NCI-H446 (cell line): Measurements from ENCODE around the gene LRRC1.

Experiments used
- DNase-seq, 2 experiments: peaks; one replicate each; lab custom pipeline; 2025; lab: John Stamatoyannopoulos, UW

Gene LRRC1

DNA sequence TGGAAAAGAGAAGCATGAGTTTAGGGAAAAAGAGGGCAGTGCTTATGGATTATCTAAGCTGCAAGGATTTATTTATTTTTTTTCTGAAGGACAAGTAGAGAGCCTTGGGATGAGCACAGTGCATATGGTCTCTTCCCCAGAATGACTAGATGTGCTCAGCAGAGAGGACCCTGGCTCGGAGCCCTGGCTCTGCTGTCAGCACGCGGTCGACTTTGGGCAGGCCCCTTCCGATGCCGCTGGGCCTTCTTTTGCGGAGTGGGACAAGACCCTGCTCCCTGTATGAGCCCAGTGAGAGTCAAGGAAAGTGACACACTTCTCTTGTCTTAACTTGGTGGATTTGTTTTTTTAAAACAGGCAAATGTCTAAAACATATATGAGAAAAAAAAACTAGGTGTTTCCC is 51.4 kb downstream of the LRRC1 start:
- peak in 1 of 2 experiments; percentile 52 for DNase-seq

DNA sequence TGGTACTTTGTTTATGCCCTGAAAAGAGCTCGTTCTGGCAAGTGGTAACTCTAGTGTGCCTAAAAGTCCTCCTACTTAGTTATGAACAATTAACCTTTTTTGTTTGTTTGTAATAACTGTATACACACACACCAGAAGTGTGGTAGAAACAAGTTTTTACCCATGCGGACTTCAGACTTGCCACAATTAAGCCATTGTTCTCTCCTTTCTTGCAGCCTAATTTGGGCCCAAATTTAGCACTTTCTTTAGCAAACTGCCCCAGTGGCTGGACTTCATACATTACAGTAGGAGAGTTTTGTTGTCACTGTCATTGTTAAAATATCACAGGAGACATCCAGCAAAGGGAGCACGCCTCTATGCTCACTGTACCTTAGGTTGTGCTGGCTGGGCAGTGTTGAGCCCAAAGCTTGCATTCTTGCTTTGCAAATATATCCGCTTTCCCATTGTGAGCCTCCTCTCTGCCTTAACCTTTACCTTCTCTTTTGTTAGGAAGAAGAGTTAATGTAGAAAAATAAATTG is 53.0 kb downstream of the LRRC1 start:
- DNase-seq, result no peak

GRCh38 chr6:53850527-53850926 is 55.7 kb downstream of the LRRC1 start:
- DNase-seq, result no peak

DNA sequence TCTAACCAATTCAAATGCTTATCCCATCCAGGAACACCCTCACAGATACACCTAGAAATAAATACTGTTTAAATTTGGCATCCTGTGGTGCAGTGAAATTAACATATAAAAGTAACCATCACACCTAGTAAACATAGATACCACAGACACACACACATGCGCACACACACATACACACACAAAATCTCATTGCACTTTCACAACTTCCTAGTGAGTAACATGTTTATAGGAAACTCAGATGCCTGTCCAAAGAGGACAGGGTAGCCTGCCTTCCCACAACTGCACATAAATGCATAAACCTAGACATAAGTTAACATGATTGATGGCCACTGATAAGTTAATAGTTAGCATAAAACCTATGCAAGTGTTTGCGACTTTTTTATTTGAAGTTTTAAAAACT is 56.8 kb downstream of the LRRC1 start:
- DNase-seq, result no peak

DNA sequence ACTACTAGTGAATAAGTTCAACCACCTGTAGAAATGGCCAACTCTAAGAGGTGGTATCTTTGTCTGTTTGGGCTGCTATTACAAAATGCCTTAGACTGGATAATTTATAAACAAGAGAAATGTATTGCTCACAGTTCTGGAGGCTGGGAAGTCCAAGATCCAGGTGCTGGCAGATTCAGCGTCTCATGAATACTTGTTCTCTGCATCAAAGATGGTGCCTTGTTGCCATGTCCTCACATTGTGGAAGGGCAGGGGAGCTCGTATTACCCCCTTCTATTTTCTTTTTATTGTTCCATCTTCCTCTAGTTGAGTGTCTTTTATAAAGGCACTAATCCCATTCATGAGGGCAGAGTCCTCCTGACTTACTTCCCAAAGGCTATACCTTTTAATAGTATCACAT is 58.0 kb downstream of the LRRC1 start:
- no peak for DNase-seq

- DNase-seq, result no peak
These were observed 60.2 kb downstream of the LRRC1 start for GRCh38 chr6:53854843-53855567.

- DNase-seq, result no peak
These were observed 61.1 kb downstream of the LRRC1 start for GRCh38 chr6:53855940-53856339.

DNA sequence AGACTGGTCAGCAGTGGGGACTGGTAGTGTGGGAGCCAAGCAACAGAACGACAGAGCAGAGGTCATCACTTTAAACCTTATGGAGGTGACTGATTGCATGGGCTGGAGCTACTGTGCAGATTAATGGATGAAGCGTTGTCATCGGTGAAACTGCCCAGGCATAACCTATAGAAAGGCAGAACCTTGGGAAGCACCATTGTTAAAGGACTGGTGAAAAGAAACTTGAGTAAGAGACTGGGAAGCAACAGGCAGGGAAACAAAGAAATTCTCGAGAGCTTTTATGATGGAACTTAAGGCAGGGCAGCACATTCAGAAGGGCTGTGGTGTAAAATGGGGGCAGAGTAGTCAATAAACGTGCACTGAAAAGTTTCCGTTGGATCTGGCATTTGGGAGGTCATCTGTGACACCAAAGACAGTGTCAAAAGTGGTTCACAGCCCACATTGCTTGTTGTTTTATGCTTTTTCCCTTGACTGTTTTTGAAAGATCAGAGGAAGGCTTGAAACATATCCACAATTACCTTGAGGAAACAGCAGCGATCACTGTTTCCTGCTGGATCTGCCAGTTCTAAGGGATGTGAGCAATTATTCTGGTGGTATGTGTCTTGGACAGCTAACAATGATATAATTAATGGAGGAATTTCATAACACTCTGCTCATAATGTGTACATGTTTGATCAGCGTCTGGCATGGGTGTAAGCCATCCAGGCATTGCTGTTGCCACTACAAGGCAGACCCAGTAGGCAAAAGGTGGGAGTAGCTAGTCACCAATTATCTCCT is 62.7 kb downstream of the LRRC1 start:
- DNase-seq, result peak in 1 of 2 experiments; percentile 61

DNA sequence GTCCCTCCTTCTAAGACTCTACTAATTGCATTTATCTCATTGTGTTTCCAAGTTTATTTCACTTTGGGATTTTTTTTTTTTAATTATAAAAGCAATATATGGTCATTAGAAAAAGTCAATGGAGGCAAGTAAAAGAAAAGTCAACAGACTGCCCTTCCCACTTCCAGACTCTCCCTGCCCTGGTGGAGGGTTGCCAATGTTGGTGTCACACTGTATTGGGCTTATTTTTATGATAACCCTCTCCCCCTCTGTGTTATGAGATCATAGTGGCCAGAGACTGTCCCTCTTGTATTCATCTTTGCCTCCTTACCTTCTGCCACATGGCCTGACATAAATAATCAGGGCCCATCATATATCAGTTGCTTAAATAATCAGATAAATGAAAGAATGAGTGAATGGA is 63.4 kb downstream of the LRRC1 start:
- peak in 1 of 2 experiments; percentile 8 for DNase-seq

- no peak for DNase-seq
These were observed 64.1 kb downstream of the LRRC1 start for GRCh38 chr6:53858913-53859312.

DNA sequence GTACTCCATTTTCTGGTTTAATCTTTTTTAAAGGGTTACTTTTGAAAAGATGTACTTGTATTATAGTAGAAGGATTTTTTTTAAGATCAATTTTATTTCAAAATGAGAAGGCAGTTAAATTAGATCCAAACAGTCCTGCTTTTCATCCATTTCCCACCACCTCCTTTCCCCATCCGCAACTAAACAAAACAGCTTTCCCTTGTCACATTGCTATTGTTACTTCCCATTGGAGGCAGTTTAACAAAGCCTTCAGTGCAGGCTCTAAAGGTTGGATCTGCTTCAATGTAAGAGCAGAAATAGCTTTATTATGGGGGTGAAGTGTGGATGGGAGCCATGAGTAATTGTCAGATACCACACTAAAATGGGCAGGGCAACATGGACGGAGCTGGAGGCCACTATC is 65.7 kb downstream of the LRRC1 start:
- DNase-seq, result no peak

- no peak for DNase-seq
These were observed 66.7 kb downstream of the LRRC1 start for GRCh38 chr6:53861518-53861917.

DNA sequence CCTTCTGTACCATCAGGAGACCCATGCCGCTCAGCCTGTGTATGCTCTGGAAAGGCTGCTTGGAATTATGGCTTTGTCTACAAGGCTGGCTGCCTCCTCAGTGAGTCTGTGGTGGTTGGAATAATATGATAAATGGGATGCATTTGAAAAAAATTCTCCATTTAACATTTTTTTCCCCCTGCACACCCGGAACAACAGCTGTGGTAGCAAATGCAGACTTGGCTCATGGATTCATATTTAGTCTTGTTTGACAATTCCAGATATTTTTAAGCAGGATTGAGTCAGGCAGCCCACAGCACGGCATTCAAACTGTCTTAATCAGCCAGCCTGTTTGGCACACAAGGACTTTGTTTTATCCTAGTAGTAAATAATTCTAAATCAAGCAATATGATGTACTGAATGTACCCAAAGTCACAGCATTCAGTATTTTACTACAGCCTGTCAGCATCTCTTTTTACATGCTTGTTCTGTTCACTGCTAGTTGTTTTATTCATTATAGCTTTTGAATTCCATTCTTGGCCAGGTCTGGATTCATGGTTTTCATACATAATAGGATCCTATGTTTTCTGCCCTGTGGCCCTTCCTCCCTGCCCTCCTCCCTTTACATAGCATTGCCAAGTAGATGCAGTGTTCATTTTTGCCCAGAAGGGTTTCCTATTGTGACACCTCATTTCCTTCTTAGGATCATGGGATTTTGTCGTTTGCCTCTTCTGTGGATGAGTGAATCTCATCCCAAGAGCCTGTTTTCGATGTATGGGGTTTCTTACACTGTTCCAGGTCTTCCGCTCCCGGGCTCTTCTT is 68.1 kb downstream of the LRRC1 start:
- peak; percentile 77 to 90 for DNase-seq

DNA sequence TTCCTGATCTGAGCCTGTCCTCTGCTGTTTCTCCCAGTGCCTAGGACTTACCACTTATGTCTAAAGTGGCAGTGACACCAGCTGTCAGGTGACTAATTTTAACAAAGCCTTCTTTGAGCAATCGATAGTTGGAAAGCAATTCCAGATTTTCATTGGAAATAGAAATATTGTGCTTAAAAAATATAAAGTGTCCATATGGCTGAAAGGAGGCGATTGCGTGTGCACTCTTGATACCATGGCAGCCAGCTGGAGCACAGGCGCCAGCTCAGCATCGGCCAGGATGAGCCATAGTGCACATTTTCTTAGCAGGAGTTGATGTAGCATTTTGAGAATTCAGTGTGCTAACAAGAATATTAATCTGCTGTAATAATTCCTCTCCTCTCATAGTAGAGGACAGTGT is 70.0 kb downstream of the LRRC1 start:
- peak in 1 of 2 experiments; percentile 57 for DNase-seq

DNA sequence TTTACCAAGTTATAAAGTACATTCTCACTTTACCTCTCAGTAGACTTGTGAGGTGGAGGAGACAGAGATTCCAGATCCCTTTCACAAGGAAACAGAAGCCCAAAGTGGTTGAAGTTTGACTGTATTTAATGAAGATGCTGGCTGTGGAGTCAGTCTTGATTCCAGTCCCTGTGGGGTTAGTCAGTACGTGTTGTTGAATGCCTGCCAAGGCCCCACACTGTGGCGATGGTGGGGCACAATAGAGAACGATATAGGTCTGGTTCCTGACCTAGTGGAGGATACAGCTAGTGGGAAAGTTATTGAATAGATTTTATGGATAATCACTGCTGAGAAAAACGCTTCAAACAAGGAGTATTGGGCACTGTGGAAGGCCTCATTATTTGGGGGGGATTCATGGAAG is 71.4 kb downstream of the LRRC1 start:
- peak in 1 of 2 experiments; percentile 46 for DNase-seq

GRCh38 chr6:53868626-53869025 is 73.8 kb downstream of the LRRC1 start:
- no peak for DNase-seq

GRCh38 chr6:53869964-53870363 is 75.2 kb downstream of the LRRC1 start:
- DNase-seq, result no peak

GRCh38 chr6:53873922-53874321 is 79.1 kb downstream of the LRRC1 start:
- DNase-seq, result no peak

- no peak for DNase-seq
These were observed 80.2 kb downstream of the LRRC1 start for GRCh38 chr6:53874964-53875363.

- no peak for DNase-seq
These were observed 82.3 kb downstream of the LRRC1 start for GRCh38 chr6:53877151-53877550.

DNA sequence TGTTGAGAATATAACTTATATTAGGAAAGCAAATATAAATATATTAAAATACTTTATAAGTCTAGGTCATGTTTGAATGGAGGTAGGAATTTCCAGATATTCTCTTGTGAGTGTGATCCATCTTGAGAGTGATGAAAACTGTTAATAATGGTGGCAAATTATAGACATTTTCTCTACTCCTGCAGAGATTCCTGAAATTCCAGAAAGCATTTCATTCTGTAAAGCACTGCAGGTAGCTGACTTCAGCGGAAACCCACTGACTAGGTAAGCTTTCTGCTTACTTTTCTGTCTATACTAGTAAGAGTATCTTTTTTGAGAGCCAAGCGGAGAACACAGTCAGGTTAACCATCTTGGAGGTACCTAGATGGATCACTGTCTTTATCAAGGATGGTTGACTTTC is 84.0 kb downstream of the LRRC1 start:
- no peak for DNase-seq

- DNase-seq, result no peak
These were observed 84.8 kb downstream of the LRRC1 start for GRCh38 chr6:53879608-53880007.
